SH-SY5Y (cell line): Measurements from ENCODE around the gene SLC22A9.

ENCODE experiments used
- GATA2 ChIP-seq: IDR thresholded peaks from 2 replicates; pipeline ENCODE4 v1.6.1; 2011; ENCODE audit warnings: mild to moderate bottlenecking, low read depth, low read length
- GATA3 ChIP-seq: IDR thresholded peaks from 2 replicates; pipeline ENCODE4 v1.6.1; 2011; ENCODE audit warnings: low read depth, mild to moderate bottlenecking, low read length, moderate library complexity

DNA sequence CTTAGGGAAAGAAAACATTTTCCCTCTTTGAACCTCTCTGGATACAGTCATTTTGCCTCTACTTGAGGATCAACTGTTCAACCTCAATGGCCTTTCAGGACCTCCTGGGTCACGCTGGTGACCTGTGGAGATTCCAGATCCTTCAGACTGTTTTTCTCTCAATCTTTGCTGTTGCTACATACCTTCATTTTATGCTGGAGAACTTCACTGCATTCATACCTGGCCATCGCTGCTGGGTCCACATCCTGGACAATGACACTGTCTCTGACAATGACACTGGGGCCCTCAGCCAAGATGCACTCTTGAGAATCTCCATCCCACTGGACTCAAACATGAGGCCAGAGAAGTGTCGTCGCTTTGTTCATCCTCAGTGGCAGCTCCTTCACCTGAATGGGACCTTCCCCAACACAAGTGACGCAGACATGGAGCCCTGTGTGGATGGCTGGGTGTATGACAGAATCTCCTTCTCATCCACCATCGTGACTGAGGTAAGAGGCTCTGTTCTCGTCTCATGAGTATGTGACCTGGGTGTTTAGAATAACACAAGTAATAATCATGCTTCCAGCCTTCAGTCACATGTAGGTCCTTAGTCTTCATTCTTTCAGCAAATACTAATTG lies 495 bp downstream of the SLC22A9 start:
- TF ChIP-seq GATA3 (no peak), GATA2 (no peak)
